ENCODE data around the gene USH2A.

Gene USH2A

DNA sequence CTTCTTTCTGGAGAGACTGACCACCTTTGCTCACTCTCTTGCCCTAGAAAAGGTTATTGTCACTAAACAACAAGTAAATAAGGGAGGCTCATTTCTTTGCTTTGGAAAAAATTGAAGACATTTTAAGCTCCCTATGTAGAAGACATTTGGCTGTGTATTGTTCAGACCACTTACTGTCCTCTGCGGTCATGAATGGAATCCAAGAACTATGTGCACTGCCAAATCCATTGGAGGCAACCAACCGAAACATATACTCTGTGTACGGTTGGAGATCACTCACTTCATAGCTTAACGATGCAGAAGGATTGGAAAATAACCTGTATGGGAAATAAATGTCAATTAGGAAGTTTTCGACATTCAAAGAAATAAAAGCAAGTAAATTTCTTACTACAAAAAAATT lies 523.3 kb downstream of the USH2A start:
- DNase-seq = no peak

- DNase-seq = no peak
These were observed 527.4 kb downstream of the USH2A start for GRCh38 chr1:215895893-215896292.

GRCh38 chr1:215895276-215895675 lies 528.0 kb downstream of the USH2A start:
- no peak for DNase-seq

- no peak for DNase-seq
These were observed 528.6 kb downstream of the USH2A start for GRCh38 chr1:215894617-215895016.

- DNase-seq = no peak
These were observed 531.8 kb downstream of the USH2A start for GRCh38 chr1:215891266-215892057.

DNA sequence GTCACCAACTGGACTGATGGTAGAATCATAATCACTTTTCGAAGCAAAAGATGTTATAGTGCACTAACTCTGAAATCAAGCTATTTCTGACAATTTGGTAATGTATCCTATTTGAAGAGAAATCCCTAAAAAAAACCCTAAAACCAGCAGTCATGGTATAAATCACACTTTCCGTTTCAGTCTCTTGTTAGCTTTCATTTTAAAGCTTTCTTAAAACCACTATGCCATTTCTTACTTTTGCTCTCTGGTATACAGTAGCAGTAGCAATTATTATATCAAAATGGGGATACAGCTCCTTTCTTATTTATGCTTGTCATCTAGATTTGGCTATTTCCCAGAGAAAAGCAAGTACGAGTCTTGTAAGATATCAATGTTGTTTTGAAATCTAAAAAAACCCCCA lies 532.8 kb downstream of the USH2A start:
- DNase-seq = no peak

DNA sequence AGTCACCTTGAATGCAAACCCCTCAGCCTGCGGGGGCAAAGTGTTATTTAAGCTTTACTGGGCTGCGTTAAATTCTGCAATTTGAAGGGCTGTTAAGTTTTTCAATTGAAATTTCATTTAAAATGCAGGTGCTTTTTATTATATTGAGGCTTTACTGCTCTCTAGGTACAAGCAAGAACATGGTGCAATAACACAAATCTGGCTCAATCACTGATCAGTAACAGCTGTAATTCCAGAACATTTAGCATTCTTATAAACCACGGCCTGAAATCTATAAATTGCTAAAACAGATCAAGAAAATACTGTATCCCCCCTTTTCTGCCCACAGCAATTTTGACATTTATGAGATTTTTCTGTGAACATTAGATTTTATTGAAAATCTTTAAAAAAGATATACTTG lies 533.4 kb downstream of the USH2A start:
- no peak for DNase-seq

DNA sequence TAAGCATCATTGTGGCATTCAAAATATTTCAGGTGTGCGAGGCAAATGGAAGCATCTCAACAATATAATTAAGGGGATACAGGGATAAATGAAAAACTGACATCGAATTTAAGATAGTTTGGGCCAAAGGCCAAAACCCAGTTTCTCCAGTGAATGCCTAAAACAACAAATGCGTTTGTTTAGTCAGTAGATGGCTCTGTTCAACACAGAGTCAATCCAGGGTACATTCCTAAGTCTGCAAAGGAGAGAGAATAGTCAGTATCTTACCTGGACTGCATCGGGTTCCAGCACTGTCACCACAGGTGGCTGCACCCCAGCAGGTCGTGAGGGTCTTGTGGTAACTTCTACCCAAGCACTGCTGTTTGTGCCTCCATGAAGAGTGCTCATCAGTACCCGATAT lies 535.1 kb downstream of the USH2A start:
- no peak for DNase-seq

DNA sequence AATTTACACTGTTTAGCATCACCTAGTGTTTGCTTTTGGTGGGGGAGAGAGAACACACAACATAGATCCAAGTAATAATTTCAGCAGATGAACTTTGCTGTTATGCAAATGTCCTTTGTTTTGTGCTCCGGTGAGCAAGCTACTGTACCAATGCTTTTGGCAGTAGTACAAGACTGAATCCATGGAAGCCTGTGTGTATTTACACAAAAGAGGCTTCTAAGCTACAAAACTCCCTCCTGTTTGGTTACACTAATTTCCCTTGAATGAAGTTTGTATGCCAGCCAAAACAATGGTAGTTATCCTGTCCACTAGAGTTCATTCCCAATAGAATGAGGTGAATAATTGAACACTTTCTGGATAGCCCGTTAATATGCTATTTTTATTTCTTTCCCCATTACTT lies 535.6 kb downstream of the USH2A start:
- DNase-seq = no peak

DNA sequence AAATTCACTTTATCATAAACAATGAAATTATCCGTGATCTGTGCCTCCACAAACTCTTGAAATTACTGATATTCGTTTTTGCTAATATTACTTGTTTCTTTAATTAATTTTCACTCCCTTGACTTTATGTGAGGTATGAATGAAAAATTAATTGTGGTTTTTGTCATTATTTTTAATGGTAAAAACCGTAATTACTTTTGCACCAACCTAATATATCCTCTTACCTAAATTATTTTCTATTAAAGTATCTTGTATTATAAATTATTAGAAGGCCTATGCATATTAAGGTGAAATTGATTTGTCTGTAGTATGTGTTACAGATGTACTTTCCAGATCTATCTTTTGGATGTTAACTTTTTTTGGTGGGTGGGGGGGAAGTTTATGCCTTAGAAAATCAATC lies 540.2 kb downstream of the USH2A start:
- no peak for DNase-seq

DNA sequence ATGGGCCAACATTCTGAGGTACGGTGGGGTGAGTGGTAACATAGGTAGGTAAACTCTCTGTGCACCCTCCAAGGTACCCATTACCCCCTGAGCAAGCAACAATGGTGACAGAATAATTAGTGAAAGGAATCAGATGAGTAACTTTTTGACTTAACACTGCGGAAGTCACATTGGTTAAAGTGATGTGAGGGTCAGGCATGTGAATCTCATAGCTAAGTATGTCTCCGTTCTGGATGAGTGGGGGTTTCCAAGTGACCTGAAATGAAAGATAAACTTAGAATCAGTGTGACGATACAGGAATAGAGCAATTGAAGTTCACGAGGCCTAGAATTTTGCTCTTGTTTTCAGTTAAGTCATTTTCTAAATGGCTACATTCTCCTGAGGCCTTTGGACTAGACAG lies 544.4 kb downstream of the USH2A start:
- DNase-seq = no peak

DNA sequence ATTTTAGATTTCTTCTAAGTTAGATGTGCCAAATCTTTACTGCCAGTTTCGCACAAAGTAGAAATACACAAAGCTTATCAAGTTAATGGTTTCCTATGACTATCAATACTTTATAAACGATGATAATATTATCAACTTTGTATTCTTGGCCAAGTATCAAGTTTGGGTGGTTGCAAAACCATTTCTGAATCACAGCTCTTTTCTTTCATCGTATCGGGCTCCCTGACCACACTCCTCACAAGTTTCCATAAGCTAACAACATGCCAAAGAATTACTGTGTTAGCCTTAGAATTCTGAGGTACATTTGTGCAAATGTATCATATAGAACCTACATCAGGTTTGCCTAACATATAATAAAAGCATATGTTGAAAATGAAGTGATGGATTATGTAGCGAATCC lies 545.1 kb downstream of the USH2A start:
- DNase-seq = no peak

GRCh38 chr1:215877452-215877951 lies 545.7 kb downstream of the USH2A start:
- DNase-seq = no peak

DNA sequence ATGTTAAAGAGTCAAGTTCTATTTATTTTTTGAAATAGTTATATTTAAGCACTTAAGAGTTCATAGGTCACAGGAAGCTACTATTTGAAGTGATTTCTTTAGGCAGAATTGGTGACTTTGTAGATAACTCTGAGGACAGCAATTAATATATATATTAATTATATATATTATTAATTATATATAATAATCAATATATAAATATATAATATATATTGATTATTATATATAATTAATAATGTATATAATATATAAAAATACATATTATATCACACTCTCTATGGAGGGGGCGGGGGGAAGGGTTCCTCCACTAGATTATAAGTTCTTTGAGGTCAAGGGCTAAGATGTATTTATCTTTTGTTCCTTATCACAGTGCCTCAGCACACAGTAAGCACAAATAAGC lies 547.5 kb downstream of the USH2A start:
- no peak for DNase-seq

DNA sequence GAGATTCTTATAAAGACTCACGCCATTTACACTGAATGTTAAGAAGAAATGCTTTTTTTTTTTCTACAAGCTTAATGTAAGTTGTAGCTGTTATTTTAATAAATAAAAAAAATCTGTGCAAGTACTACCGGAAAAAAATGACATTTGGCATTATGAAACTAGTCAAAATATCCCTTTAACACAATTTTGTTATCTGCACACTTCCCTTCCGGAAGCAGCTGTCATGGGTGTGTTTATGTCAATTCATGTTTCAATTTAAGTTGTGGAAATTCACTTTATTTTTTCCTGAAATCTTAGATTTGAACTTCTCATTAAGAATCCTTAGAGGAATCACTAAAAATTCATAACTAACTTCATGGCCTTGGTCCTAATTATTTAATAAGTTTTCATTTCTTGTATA lies 548.0 kb downstream of the USH2A start:
- no peak for DNase-seq

- no peak for DNase-seq
These were observed 550.6 kb downstream of the USH2A start for GRCh38 chr1:215872658-215873057.

DNA sequence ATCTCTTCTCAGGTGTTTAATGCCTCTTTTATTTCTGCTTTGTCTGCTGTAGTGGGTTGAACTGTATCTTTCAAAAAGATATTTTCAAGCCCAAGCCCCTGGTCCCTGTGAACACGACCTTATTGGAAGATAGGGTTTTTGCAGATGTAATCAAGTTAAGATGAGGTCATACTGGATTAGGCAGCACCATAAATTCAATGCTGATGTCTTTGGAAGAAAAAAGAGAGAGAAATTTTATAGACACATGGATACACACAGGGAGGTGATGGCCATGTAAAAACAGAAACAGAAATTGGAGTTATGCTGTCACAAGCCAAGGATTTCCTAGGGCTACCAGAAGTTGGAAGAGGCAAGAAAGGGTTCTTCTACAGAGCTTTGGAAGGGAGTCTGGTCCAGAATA lies 554.7 kb downstream of the USH2A start:
- no peak for DNase-seq

GRCh38 chr1:215865060-215865459 lies 558.2 kb downstream of the USH2A start:
- DNase-seq = no peak

GRCh38 chr1:215863796-215864195 lies 559.5 kb downstream of the USH2A start:
- no peak for DNase-seq

- DNase-seq = no peak
These were observed 562.4 kb downstream of the USH2A start for GRCh38 chr1:215860833-215861232.

- no peak for DNase-seq
These were observed 565.9 kb downstream of the USH2A start for GRCh38 chr1:215857317-215857716.

GRCh38 chr1:215845234-215845891 lies 577.9 kb downstream of the USH2A start:
- DNase-seq = no peak

DNA sequence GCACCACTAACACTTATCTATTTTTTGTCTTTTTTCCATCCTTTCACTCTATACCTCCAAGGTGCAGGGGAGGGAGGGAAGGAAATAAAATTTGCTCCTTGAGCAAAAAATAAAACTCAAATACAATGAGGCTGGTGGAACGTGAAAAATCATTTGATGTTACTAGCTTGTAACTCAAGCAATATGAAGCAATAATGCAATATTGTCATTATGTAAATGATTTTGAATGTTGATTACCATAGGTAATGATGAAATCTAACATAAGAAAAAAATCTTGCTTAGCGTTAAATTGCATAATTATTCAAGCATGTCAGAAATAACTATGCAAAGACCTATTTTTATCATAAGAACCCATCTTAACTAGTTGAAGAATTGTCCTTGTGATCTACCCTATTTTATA lies 578.5 kb downstream of the USH2A start:
- no peak for DNase-seq

DNA sequence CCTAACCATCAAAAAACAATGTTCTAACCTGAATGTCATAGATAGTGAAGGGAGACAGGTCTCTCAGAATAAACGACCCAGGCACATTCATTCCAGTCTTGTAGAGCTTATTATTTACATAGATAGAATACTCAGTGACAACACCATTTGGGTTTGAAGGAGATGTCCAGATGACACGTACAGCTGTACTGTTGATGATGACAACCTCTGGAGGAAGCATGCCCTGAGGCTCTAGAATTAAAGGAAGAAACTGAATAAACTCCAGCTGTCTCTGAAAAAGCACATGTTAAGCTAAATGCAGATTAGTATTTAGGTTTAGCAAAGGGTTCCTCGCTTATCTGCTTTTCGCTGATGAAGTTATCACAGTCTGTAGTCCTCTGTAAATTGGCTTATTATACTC lies 579.0 kb downstream of the USH2A start:
- no peak for DNase-seq

DNA sequence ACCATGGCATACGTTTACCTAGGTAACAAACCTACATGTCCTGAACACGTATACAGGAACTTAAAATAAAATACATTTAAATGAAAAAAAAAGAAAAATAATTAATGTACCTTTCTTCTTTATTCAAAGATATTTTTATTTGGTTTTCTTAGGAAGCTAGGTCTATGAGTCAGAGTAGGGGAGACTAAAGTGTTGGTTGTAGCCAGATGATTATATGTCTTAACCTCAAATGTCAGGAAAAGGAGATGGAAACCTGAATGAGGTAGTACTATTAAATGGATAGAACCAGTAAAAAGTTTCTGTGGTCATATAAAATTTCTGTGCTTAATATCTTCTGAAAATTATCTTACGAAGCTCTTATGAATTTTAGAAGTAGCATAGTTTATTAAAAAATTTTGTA lies 580.3 kb downstream of the USH2A start:
- DNase-seq = no peak

All from CD4-positive, alpha-beta T cell treated with Interleukin-17A for 4 hours (primary cell).